GM06990 (cell line): ENCODE data around the gene SUSD5.
"Not testable (repeated sequence)": the region's sequence is repeated elsewhere in the genome, so short reads cannot be mapped to it uniquely, and the experiment has no call there.

ENCODE experiments used
- DNase-seq: peaks from one replicate; pipeline ENCODE4 v3.0.0-alpha.2; 2011; ENCODE audit not compliant: insufficient read length; ENCODE audit errors: extremely low read depth
- H3K27me3 ChIP-seq: replicated peaks from 2 replicates; pipeline ENCODE4 v1.6.0; 2011; ENCODE audit warnings: low read length; ENCODE audit not compliant: control insufficient read depth, insufficient read depth
- H3K36me3 ChIP-seq: 2 replicates; pipeline ENCODE4 v1.5.1; 2011; ENCODE audit warnings: low read length; ENCODE audit not compliant: control insufficient read depth, insufficient read depth
- H3K4me3 ChIP-seq: replicated peaks from 2 replicates; pipeline ENCODE4 v1.5.1; 2011; ENCODE audit warnings: low read depth, mild to moderate bottlenecking, control low read depth, low read length
- CTCF ChIP-seq: IDR thresholded peaks from 2 replicates; pipeline ENCODE4 v1.5.1; 2011; ENCODE audit warnings: low read length, control low read depth, mild to moderate bottlenecking, inconsistent platforms; ENCODE audit not compliant: insufficient read depth, poor library complexity, severe bottlenecking

Gene SUSD5

DNA sequence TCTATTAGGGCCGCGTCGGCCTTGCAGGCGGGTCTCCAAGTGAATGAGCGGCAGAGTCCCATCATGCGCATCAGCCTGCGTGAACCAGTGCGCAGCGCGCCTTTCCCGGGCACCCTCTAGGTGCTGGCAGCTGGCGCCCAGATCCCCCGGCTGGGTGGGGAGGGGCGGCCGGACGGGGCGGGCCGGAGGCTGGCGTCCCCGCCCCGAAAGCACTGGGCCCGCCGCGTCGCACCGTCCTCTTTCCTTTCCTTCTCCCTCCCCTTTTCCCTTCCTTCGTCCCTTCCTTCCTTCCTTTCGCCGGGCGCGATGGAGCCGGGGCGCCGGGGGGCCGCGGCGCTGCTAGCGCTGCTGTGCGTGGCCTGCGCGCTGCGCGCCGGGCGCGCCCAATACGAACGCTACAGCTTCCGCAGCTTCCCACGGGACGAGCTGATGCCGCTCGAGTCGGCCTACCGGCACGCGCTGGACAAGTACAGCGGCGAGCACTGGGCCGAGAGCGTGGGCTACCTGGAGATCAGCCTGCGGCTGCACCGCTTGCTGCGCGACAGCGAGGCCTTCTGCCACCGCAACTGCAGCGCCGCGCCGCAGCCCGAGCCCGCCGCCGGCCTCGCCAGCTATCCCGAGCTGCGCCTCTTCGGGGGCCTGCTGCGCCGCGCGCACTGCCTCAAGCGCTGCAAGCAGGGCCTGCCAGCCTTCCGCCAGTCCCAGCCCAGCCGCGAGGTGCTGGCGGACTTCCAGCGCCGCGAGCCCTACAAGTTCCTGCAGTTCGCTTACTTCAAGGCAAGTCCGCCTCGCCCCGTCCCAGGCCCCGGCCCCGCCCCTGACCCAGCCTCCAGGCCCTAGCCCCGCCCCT lies 104.6 kb downstream of the SUSD5 start, which contains the start of gene CRTAP:
Gene CRTAP (plus strand): TSS at position 243 of the 850 bp plus-strand sequence. CDS start 64 bp downstream, at position 307.
- no peaks in the 10 kb centered on the region for H3K27me3 ChIP-seq
- H3K36me3 ChIP-seq: no peaks in the 10 kb centered on the region
- DNase-seq: peak; percentile 97
- TF ChIP-seq CTCF: no peak
- peak within 1 kb of the TSS; percentile 81 for H3K4me3 ChIP-seq

DNA sequence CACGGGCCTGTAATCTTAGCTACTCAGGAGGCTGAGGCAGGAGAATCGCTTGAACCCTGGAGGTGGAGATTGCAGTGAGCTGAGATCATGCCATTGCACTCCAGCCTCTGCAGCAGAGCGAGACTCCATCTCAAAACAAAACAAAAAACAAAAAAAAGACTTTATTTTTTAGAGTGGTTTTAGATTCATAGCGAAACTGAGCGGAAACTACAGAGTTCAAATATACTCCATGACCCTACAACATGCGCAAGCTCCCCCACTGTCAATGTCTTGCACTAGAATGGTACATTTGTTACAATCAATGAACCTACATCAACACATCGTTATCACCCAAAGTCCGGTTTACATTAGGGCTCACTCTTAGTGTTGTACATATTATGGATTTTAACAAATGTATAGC lies 107.0 kb downstream of the SUSD5 start:
- Histone ChIP-seq H3K36me3 (no peaks in the 10 kb centered on the region), H3K27me3 (no peaks in the 10 kb centered on the region), H3K4me3 (no peak overlapping the region)
- TF ChIP-seq CTCF: no peak
- peak; percentile 39 for DNase-seq

DNA sequence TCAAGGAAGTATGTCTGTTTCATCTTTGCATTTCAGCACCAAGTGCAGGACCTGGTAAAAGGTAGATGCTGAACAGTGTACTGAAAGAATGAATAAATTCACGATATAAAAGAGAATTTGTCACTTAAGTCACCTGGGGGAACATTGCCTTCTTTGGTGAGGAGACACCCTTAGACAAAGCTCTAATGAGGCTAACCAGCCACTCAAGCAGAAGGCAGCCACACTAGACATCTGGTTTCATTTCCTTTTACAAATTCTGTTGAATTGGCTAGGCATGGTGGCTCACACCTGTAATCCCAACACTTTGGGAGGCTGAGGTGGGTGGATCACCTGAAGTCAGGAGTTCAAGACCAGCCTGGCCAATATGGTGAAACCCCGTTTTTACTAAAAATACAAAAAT lies 111.8 kb downstream of the SUSD5 start:
- not testable (repeated sequence) for H3K27me3 ChIP-seq, DNase-seq, H3K36me3 ChIP-seq, H3K4me3 ChIP-seq

- DNase-seq: no peak
- H3K36me3 ChIP-seq: no peaks in the 10 kb centered on the region
- no peak overlapping the region for H3K4me3 ChIP-seq
- H3K27me3 ChIP-seq: no peaks in the 10 kb centered on the region
- no peak for TF ChIP-seq CTCF
Measured at GRCh38 chr3:33105341-33105948, 113.2 kb downstream of the SUSD5 start.

DNA sequence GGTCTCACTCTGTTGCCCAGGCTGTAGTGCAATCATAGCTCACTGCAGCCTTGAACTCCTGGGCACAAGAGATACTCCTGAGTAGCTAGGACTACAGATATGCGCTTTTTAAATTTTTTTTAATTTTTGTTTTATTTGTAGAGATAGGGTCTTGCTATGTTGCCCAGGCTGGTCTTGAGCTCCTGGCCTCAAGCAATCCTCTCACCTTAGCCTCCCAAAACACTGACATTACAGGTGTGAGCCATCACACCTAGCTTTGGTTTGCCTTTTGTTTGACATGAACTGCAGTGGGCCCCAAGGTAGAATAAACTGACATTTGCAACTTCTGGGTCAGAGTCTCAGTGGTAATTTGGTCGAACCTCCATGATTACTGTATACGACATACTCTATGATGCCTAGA lies 113.8 kb downstream of the SUSD5 start:
- DNase-seq: no peak
- Histone ChIP-seq H3K27me3 (no peaks in the 10 kb centered on the region), H3K36me3 (no peaks in the 10 kb centered on the region), H3K4me3 (no peak overlapping the region)
- no peak for TF ChIP-seq CTCF

DNA sequence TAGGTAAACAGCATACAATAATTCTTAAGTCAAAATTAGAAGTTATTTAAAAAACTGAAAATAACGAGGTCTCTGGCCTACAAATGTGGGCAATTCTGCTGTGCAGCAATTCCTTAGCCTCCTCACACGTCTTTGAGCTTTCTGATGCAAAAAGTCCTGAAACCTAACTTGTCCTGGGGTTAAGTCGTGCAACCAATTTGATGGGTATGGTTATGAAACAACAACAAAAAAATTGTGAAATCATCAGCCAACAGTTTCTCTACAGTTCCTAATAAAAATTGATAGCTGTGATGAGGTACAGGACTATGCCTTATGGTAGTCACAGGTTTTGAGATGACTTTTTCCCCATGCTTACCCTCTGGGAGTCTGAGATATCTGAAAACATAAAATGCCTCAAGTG lies 115.1 kb downstream of the SUSD5 start:
- Histone ChIP-seq H3K36me3 (no peaks in the 10 kb centered on the region), H3K4me3 (no peak overlapping the region), H3K27me3 (no peaks in the 10 kb centered on the region)
- DNase-seq: no peak
- no peak for TF ChIP-seq CTCF
